GM13976 (cell line): ENCODE results near the gene RPLP2.

Experiments
- DNase-seq: peaks from one replicate; pipeline ENCODE4 v3.0.0; 2012; ENCODE audit warnings: low spot score
- CTCF ChIP-seq: IDR thresholded peaks from 2 replicates; pipeline ENCODE4 v1.5.1; 2012; ENCODE audit warnings: borderline replicate concordance, mild to moderate bottlenecking; ENCODE audit not compliant: insufficient read depth; ENCODE audit errors: extremely low read depth, missing control alignments, control extremely low read depth
- in situ Hi-C: fragments of 300-500 bp; cut with MboI; formaldehyde crosslinking; loops from one replicate; pipeline ENCODE4 v1.12.0; 2022; ENCODE audit warnings: low sequenced_read_pairs, mixed read lengths, inconsistent platforms; ENCODE audit not compliant: unreplicated experiment

Gene RPLP2

GRCh38 chr11:837189-837989 is 27.6 kb downstream of the RPLP2 start:
- in situ Hi-C loops = no loop called here
- DNase-seq = no peak
- no peak for TF ChIP-seq CTCF

- in situ Hi-C loops = no loop called here
- TF ChIP-seq CTCF = no peak
Measured at GRCh38 chr11:837990-838307, 28.2 kb downstream of the RPLP2 start.

DNA sequence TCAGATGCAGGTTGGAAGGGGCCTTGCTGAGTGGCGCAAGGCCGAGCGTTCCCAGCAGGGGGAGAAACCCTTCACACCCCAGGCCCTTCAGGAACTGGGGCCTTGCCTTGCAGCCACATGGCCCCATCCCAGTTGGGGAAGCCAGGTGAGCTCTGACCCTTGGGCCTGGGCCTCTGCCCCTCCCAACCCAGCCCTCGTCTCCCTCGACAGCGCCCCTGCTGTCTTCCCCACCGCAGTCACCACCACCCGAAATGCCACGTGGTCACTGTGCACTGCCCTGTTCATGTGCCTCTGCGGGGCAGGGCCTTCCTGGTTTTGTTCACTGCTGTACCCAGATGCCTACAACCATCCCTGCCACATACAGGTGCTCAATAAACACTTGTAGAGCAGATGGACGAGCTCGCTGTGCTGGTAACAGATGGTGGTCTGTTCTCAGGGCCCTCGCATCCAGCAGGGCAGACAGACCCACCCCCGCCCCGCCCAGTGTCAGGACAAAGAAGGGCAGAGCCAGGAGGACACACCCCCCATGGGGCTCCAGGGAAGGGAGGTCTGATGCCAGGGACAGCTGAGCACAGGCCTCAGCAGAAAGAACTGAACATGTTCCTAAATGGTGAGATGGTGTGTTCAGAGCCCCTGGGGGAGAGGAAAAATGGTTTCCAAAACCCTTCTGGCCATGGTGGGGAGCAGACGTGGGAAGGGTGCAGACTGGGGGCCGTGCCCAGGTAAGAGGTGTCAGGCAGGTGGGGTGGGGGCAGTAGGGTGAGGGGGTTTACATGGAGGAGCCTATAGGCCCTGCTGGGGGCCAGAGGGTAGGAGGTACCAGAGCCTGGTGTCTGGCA is 28.9 kb downstream of the RPLP2 start:
- no peak for TF ChIP-seq CTCF
- in situ Hi-C loops = no loop called here
- no peak for DNase-seq

More at GRCh38 chr11:837990-838307, 28.2 kb downstream of the RPLP2 start:
- no peak for DNase-seq

GRCh38 chr11:839280-839623 is 29.5 kb downstream of the RPLP2 start:
- no peak for TF ChIP-seq CTCF
- no peak for DNase-seq
- in situ Hi-C loops = no loop called here

- no peak for DNase-seq
- in situ Hi-C loops = loop anchor here (10.0 kb wide), 1 partner anchor 215 kb away; no protein-coding TSS in a partner anchor
- TF ChIP-seq CTCF = peak; percentile 33
Measured at GRCh38 chr11:839875-840617, 30.3 kb downstream of the RPLP2 start.

- in situ Hi-C loops = loop anchor here (10.0 kb wide), 1 partner anchor 213 kb away; no protein-coding TSS in a partner anchor
- no peak for DNase-seq
- no peak for TF ChIP-seq CTCF
Measured at GRCh38 chr11:841981-842369, 32.2 kb downstream of the RPLP2 start.
